ENCODE data around the gene RAB6B. TPM values are rescaled to one million over a fixed set of nuclear protein-coding genes. Genes with fewer than 3 reads are reported as not detected.

RAB6B gene
- polyA plus RNA-seq, 1 donor from 2014 or later: 57.5 TPM

DNA sequence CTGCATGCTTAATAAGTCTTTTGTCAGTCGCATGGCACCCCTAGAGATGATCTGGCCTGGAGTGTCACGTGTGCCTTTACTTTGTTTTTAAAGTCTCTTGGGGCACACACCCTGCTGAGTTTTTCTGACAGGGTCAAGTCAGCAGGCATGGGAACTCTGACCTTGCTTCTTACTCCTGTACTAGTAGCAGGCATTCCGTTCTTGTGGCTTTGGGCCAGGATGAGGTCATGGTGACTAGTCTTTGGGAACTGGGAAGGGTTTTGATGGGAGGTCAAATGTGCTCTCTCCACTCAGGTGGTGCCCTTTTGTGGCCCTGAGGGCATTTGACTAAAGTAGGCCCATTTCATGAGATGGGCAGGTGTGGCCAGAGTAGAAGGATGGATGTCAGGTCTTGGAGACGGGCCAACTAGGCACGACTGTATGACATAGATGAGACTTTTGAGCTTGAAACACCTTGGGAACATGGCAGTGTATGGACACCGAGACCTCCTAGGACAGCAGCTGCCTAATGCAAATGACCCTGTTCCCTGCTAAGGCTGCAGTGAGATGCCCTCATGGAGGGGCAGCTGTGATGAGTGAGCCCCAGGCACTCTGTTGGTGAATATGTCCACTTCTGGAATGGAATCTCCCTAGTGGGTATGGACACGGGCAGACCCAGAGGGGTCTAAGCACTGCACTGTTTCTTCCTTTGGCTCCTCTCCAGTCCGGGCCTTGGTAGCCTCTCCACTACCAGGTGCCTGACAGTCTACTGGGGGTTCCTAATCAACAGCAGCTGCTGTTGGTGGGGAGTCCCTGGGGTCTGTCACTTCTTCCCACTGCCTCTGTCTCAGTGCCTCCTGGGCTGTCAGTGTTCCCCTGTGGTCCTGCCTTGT is 73.7 kb downstream of the RAB6B start:
- no peak overlapping the region for H3K9ac ChIP-seq (ENCODE audit: low read length)
- H3K27me3 ChIP-seq (ENCODE audit: insufficient read depth, low read depth, low read length): no peaks in the 10 kb centered on the region
- no peak for TF ChIP-seq MXI1 (conservative IDR thresholded peaks at IDR 0.05; ENCODE audit: poor library complexity, severe bottlenecking)
- TF ChIP-seq SMC3 (conservative IDR thresholded peaks at IDR 0.05; ENCODE audit: poor library complexity): no peak
- no peak overlapping the region for H2AFZ ChIP-seq (ENCODE audit: low read depth, low read length)
- H3K9me3 ChIP-seq (ENCODE audit: low read length): no peaks in the 10 kb centered on the region
- H4K20me1 ChIP-seq (ENCODE audit: insufficient read depth): no peaks in the 10 kb centered on the region
- H3K79me2 ChIP-seq (replicated peaks; ENCODE audit: insufficient read depth, low read length): no peaks in the 10 kb centered on the region
- no peak overlapping the region for H3K27ac ChIP-seq (ENCODE audit: low read length)
- no peaks in the 10 kb centered on the region for H3K9me2 ChIP-seq (ENCODE audit: insufficient read depth, low read length)
- peaks cover 16% of the 10 kb centered on the region for H3K36me3 ChIP-seq (ENCODE audit: insufficient read depth, low read length)
- no peak overlapping the region for H3K4me3 ChIP-seq (ENCODE audit: low read length)
- H3F3A ChIP-seq (ENCODE audit: insufficient read depth, low read length, poor library complexity, severe bottlenecking): no peaks in the 10 kb centered on the region
- no peak overlapping the region for H3K4me2 ChIP-seq (ENCODE audit: low read length)

DNA sequence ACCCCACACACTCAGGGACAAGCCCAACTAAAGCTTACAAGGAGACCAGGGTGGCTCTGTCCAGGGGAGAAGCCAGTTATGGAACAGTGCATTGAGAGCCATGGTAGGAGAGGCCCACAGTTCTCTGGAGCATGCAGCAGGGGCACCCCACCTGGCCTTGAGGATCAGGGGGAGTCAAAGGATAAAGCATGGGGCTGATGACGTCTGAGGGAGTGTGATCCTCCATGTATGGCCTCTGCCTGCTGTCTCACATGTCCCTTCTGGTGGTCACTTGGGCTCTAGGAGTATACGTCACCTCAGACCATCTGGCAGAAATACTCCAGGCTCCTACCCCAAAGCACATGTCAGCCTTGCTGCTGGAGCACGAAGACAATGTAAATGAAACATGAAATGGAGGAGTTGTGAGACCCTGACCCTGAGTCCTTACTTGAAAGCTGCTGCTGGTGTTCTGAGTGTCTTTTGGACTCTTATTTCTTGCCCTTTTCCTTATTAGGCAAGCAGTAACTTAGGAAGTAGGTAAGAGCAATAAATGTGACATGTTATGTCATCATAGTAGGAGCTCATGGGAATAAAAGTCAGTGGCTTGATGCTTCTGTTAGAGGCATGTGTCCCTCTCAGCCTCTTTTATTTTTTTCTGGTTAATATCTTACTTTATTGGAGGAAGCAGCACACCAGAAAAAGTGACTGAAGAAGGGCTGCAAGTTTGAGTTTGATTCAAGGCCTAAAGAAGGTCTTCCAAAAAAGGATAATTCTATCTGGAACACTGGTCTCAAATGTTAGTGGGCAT is 74.6 kb downstream of the RAB6B start:
- TF ChIP-seq MXI1 (conservative IDR thresholded peaks at IDR 0.05; ENCODE audit: poor library complexity, severe bottlenecking) (no peak), EP300 (conservative IDR thresholded peaks at IDR 0.05; ENCODE audit: poor library complexity, severe bottlenecking) (no peak), CTCF (IDR thresholded peaks at IDR 0.05; ENCODE audit: poor library complexity, severe bottlenecking) (no peak), RAD21 (conservative IDR thresholded peaks at IDR 0.05) (no peak), POLR2AphosphoS5 (IDR thresholded peaks at IDR 0.05) (no peak)
- H3K27ac ChIP-seq (ENCODE audit: low read length): no peak overlapping the region
- no peaks in the 10 kb centered on the region for H3K27me3 ChIP-seq (ENCODE audit: insufficient read depth, low read depth, low read length)
- H2AFZ ChIP-seq (ENCODE audit: low read depth, low read length): no peak overlapping the region
- no peaks in the 10 kb centered on the region for H4K20me1 ChIP-seq (ENCODE audit: insufficient read depth)
- no peak overlapping the region for H3K4me3 ChIP-seq (ENCODE audit: low read length)
- H3K9me2 ChIP-seq (ENCODE audit: insufficient read depth, low read length): no peaks in the 10 kb centered on the region
- H3K9me3 ChIP-seq (ENCODE audit: low read length): no peaks in the 10 kb centered on the region
- no peaks in the 10 kb centered on the region for H3K79me2 ChIP-seq (replicated peaks; ENCODE audit: insufficient read depth, low read length)
- H3K4me2 ChIP-seq (ENCODE audit: low read length): no peak overlapping the region
- no peak overlapping the region for H3K9ac ChIP-seq (ENCODE audit: low read length)
- H3K36me3 ChIP-seq (ENCODE audit: insufficient read depth, low read length): peaks cover 20% of the 10 kb centered on the region
- H3F3A ChIP-seq (ENCODE audit: insufficient read depth, low read length, poor library complexity, severe bottlenecking): no peaks in the 10 kb centered on the region

GRCh38 chr3:133820129-133820528 is 75.6 kb downstream of the RAB6B start:
- H3K4me3 ChIP-seq (ENCODE audit: low read length): no peak overlapping the region
- no peaks in the 10 kb centered on the region for H3K9me3 ChIP-seq (ENCODE audit: low read length)
- no peaks in the 10 kb centered on the region for H3K27me3 ChIP-seq (ENCODE audit: insufficient read depth, low read depth, low read length)
- H2AFZ ChIP-seq (ENCODE audit: low read depth, low read length): no peak overlapping the region
- H3K79me2 ChIP-seq (replicated peaks; ENCODE audit: insufficient read depth, low read length): no peaks in the 10 kb centered on the region
- H3K9me2 ChIP-seq (ENCODE audit: insufficient read depth, low read length): no peaks in the 10 kb centered on the region
- no peaks in the 10 kb centered on the region for H4K20me1 ChIP-seq (ENCODE audit: insufficient read depth)
- peaks cover 22% of the 10 kb centered on the region for H3K36me3 ChIP-seq (ENCODE audit: insufficient read depth, low read length)
- H3K4me2 ChIP-seq (ENCODE audit: low read length): no peak overlapping the region
- no peak overlapping the region for H3K9ac ChIP-seq (ENCODE audit: low read length)
- no peaks in the 10 kb centered on the region for H3F3A ChIP-seq (ENCODE audit: insufficient read depth, low read length, poor library complexity, severe bottlenecking)
- TF ChIP-seq EZH2 (IDR thresholded peaks at IDR 0.05; ENCODE audit: borderline replicate concordance, insufficient read depth, low read length, poor library complexity, severe bottlenecking) (no peak), TAF1 (IDR thresholded peaks at IDR 0.05; ENCODE audit: low read depth) (no peak)
- TF ChIP-seq, protein P1, sequence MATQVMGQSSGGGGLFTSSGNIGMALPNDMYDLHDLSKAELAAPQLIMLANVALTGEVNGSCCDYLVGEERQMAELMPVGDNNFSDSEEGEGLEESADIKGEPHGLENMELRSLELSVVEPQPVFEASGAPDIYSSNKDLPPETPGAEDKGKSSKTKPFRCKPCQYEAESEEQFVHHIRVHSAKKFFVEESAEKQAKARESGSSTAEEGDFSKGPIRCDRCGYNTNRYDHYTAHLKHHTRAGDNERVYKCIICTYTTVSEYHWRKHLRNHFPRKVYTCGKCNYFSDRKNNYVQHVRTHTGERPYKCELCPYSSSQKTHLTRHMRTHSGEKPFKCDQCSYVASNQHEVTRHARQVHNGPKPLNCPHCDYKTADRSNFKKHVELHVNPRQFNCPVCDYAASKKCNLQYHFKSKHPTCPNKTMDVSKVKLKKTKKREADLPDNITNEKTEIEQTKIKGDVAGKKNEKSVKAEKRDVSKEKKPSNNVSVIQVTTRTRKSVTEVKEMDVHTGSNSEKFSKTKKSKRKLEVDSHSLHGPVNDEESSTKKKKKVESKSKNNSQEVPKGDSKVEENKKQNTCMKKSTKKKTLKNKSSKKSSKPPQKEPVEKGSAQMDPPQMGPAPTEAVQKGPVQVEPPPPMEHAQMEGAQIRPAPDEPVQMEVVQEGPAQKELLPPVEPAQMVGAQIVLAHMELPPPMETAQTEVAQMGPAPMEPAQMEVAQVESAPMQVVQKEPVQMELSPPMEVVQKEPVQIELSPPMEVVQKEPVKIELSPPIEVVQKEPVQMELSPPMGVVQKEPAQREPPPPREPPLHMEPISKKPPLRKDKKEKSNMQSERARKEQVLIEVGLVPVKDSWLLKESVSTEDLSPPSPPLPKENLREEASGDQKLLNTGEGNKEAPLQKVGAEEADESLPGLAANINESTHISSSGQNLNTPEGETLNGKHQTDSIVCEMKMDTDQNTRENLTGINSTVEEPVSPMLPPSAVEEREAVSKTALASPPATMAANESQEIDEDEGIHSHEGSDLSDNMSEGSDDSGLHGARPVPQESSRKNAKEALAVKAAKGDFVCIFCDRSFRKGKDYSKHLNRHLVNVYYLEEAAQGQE (IDR thresholded peaks at IDR 0.05; ENCODE audit: borderline replicate concordance): no peak
- no peak overlapping the region for H3K27ac ChIP-seq (ENCODE audit: low read length)
